H9 (cell line): ENCODE measurements around the gene LRRC26. TPM values are rescaled to one million over a fixed set of nuclear protein-coding genes. Genes with fewer than 3 reads are reported as not detected.

Source experiments
- DNase-seq: peaks from one replicate; pipeline ENCODE4 v3.0.0-alpha.2; 2017
- H2AFZ ChIP-seq: one replicate; pipeline ENCODE4 v1.6.1; 2013; ENCODE audit warnings: mild to moderate bottlenecking, low read length, control low read depth, moderate library complexity
- H2AK5ac ChIP-seq: 2 replicates; pipeline ENCODE4 v1.6.1; 2013; ENCODE audit warnings: low read length, control low read depth, mixed read lengths; ENCODE audit not compliant: insufficient read length
- H2BK120ac ChIP-seq: one replicate; pipeline ENCODE4 v1.6.1; 2013; ENCODE audit warnings: low read depth, mild to moderate bottlenecking, low read length, control low read depth, inconsistent platforms; ENCODE audit not compliant: poor library complexity, severe bottlenecking
- H2BK12ac ChIP-seq: 2 replicates; pipeline ENCODE4 v1.6.1; 2013; ENCODE audit warnings: low read length, control low read depth, mixed read lengths, low read depth; ENCODE audit not compliant: insufficient read length
- H2BK15ac ChIP-seq: 2 replicates; pipeline ENCODE4 v1.6.1; 2013; ENCODE audit warnings: low read depth, low read length, control low read depth
- H2BK20ac ChIP-seq: one replicate; pipeline ENCODE4 v1.6.1; 2013; ENCODE audit warnings: low read depth, mild to moderate bottlenecking, low read length, control low read depth, inconsistent platforms; ENCODE audit not compliant: poor library complexity, severe bottlenecking
- H2BK5ac ChIP-seq: 2 replicates; pipeline ENCODE4 v1.6.1; 2013; ENCODE audit warnings: low read length, control low read depth, mixed read lengths; ENCODE audit not compliant: insufficient read length
- H3K14ac ChIP-seq: 2 replicates; pipeline ENCODE4 v1.6.1; 2013; ENCODE audit warnings: low read length, control low read depth; ENCODE audit not compliant: insufficient read depth
- H3K18ac ChIP-seq: 2 replicates; pipeline ENCODE4 v1.6.1; 2013; ENCODE audit warnings: low read depth, mild to moderate bottlenecking, mixed read lengths, low read length, control low read depth; ENCODE audit not compliant: insufficient read length
- H3K23ac ChIP-seq: 2 replicates; pipeline ENCODE4 v1.6.1; 2013; ENCODE audit warnings: low read length, control low read depth, mixed read lengths, low read depth; ENCODE audit not compliant: insufficient read length
- H3K23me2 ChIP-seq: 2 replicates; pipeline ENCODE4 v1.6.1; 2013; ENCODE audit warnings: low read depth, mild to moderate bottlenecking, mixed read lengths, low read length, control low read depth; ENCODE audit not compliant: insufficient read length, poor library complexity, severe bottlenecking
- H3K27ac ChIP-seq: 2 replicates; pipeline ENCODE4 v1.5.1; 2013; ENCODE audit warnings: low read length, control low read depth, mixed read lengths, low read depth; ENCODE audit not compliant: insufficient read length
- H3K27me3 ChIP-seq: 2 replicates; pipeline ENCODE4 v1.6.1; 2013; ENCODE audit warnings: low read length, control low read depth, inconsistent platforms; ENCODE audit not compliant: insufficient read depth
- H3K4ac ChIP-seq: 2 replicates; pipeline ENCODE4 v1.6.1; 2013; ENCODE audit warnings: low read depth, mild to moderate bottlenecking, control low read depth, inconsistent platforms, low read length, moderate library complexity
- H3K4me1 ChIP-seq: 2 replicates; pipeline ENCODE4 v1.6.1; 2013; ENCODE audit warnings: low read length, control low read depth, inconsistent platforms; ENCODE audit not compliant: insufficient read depth
- H3K4me2 ChIP-seq: 2 replicates; pipeline ENCODE4 v1.6.1; 2013; ENCODE audit warnings: low read length, control low read depth, mixed read lengths; ENCODE audit not compliant: insufficient read length, insufficient read depth
- H3K56ac ChIP-seq: 2 replicates; pipeline ENCODE4 v1.6.1; 2013; ENCODE audit warnings: low read depth, mild to moderate bottlenecking, mixed read lengths, low read length, control low read depth; ENCODE audit not compliant: insufficient read length
- H3K79me1 ChIP-seq: 2 replicates; pipeline ENCODE4 v1.6.1; 2013; ENCODE audit warnings: low read depth, mild to moderate bottlenecking, moderate library complexity, low read length, control low read depth, inconsistent platforms; ENCODE audit not compliant: insufficient read depth, poor library complexity, severe bottlenecking
- H3K79me2 ChIP-seq: 2 replicates; pipeline ENCODE4 v1.6.1; 2013; ENCODE audit warnings: low read length, control low read depth, inconsistent platforms; ENCODE audit not compliant: insufficient read depth
- H3K9ac ChIP-seq: 2 replicates; pipeline ENCODE4 v1.6.1; 2013; ENCODE audit warnings: low read length, control low read depth, mixed read lengths; ENCODE audit not compliant: insufficient read length; ENCODE audit errors: extremely low read depth
- H3K9me3 ChIP-seq: one replicate; pipeline ENCODE4 v1.6.1; 2013; ENCODE audit warnings: low read depth, low read length, inconsistent platforms; ENCODE audit not compliant: control insufficient read depth
- H3T11ph ChIP-seq: one replicate; pipeline ENCODE4 v1.6.1; 2013; ENCODE audit warnings: mild to moderate bottlenecking, low read length, control low read depth, inconsistent platforms
- H4K20me1 ChIP-seq: one replicate; pipeline ENCODE4 v1.6.1; 2013; ENCODE audit not compliant: control insufficient read depth, insufficient read length, insufficient read depth
- H4K5ac ChIP-seq: 2 replicates; pipeline ENCODE4 v1.6.1; 2013; ENCODE audit warnings: low read depth, mild to moderate bottlenecking, mixed read lengths, low read length, control low read depth; ENCODE audit not compliant: insufficient read length
- H4K8ac ChIP-seq: replicated peaks from 2 replicates; pipeline ENCODE4 v1.6.1; 2013; ENCODE audit warnings: low read length, control low read depth, mixed read lengths, low read depth; ENCODE audit not compliant: insufficient read length
- H4K91ac ChIP-seq: 2 replicates; pipeline ENCODE4 v1.6.1; 2013; ENCODE audit warnings: low read depth, mild to moderate bottlenecking, moderate library complexity, mixed read lengths, low read length, control low read depth; ENCODE audit not compliant: insufficient read length
- H3K27ac Mint-ChIP-seq, 3 experiments: 2 replicates in 2 of 3; 3 replicates in 1 of 3; pipeline ENCODE4 v1.8.0; 2020 to 2021; ENCODE audit warnings: mixed read lengths in 3 of 3, mild to moderate bottlenecking in 1 of 3, moderate library complexity in 1 of 3
- H3K27me3 Mint-ChIP-seq: 2 replicates; pipeline ENCODE4 v1.8.0; 2021; ENCODE audit warnings: low read depth, mild to moderate bottlenecking, moderate library complexity, mixed read lengths
- H3K36me3 Mint-ChIP-seq, 3 experiments: 2 replicates in 2 of 3; 3 replicates in 1 of 3; pipeline ENCODE4 v1.8.0; 2020 to 2021; ENCODE audit warnings: low read depth in 3 of 3, mixed read lengths in 3 of 3; ENCODE audit not compliant: insufficient read depth in 1 of 3
- H3K4me1 Mint-ChIP-seq, 2 experiments: 2 replicates each; pipeline ENCODE4 v1.8.0; 2020; ENCODE audit warnings: mixed read lengths in 2 of 2
- H3K4me3 Mint-ChIP-seq, 2 experiments: 2 replicates in 1 of 2; 3 replicates in 1 of 2; pipeline ENCODE4 v1.8.0; 2020 to 2021; ENCODE audit warnings: mild to moderate bottlenecking in 2 of 2, mixed read lengths in 2 of 2, moderate library complexity in 1 of 2
- H3K9me3 Mint-ChIP-seq, 2 experiments: 2 replicates in 1 of 2; 3 replicates in 1 of 2; pipeline ENCODE4 v1.8.0; 2020; ENCODE audit warnings: mild to moderate bottlenecking in 2 of 2, mixed read lengths in 2 of 2, moderate library complexity in 1 of 2
- CTCF ChIP-seq: fragments of 200-600 bp; sonication (generic); conservative IDR thresholded peaks from 3 replicates; pipeline ENCODE4 v1.8.0; 2021; ENCODE audit warnings: antibody characterized with exemption, mild to moderate bottlenecking
- WGBS: extraction: QIAGEN DNeasy Blood & Tissue Kit; methylation state at CpG from one replicate; pipeline ENCODE4 v1.1.7; 2013; ENCODE audit warnings: missing lambda C conversion rate, low lambda C conversion rate, mixed read lengths; ENCODE audit not compliant: insufficient read length; ENCODE audit errors: extremely low coverage; 5-methylcytosine and 5-hydroxymethylcytosine counted together
- total RNA-seq: library from RNA; stranded (reverse); gene quantifications from 2 replicates; pipeline ENCODE4 v1.2.1, GENCODE V29; 2021

Gene LRRC26
- total RNA-seq, 1 experiment from 2014 or later = 0.96 TPM

GRCh38 chr9:137217276-137218211 is 47.7 kb upstream of the LRRC26 start:
- no peak overlapping the region for H3K4me2 ChIP-seq
- no peak overlapping the region for H4K91ac ChIP-seq
- Mint-ChIP-seq H3K4me1 (peaks cover 4 to 5% of the 10 kb centered on the region in 2 experiments), H3K4me3 (peak overlapping the region in 1 of 2 experiments; percentile 55; a peak in 1 of 5 replicates), H3K36me3 (peaks cover 3 to 23% (median 10%) of the 10 kb centered on the region in 3 experiments; a peak in 5 of 7 replicates), H3K27me3 (no peaks in the 10 kb centered on the region), H3K27ac (no peak overlapping the region), H3K9me3 (no peaks in the 10 kb centered on the region)
- H3K27me3 ChIP-seq = no peaks in the 10 kb centered on the region
- H3K23me2 ChIP-seq = peaks cover 4% of the 10 kb centered on the region
- H3K27ac ChIP-seq = no peak overlapping the region
- no peaks in the 10 kb centered on the region for H3K79me2 ChIP-seq
- no peak overlapping the region for H3K23ac ChIP-seq
- no peaks in the 10 kb centered on the region for H3K79me1 ChIP-seq
- no peak overlapping the region for H4K5ac ChIP-seq
- H4K20me1 ChIP-seq = no peaks in the 10 kb centered on the region
- H3K4me1 ChIP-seq = no peaks in the 10 kb centered on the region; the same call in 1 of the 2 replicates
- H3K9me3 ChIP-seq = no peaks in the 10 kb centered on the region
- no peak overlapping the region for H2AFZ ChIP-seq
- no peak overlapping the region for H3K56ac ChIP-seq
- no peak overlapping the region for H2BK5ac ChIP-seq
- TF ChIP-seq CTCF = no peak; the same call in 2 of the 3 replicates
- no peak overlapping the region for H2BK12ac ChIP-seq
- H4K8ac ChIP-seq = no peak overlapping the region
- no peak overlapping the region for H2BK15ac ChIP-seq
- no peak overlapping the region for H3K14ac ChIP-seq
- H2BK20ac ChIP-seq = no peak overlapping the region
- H3K9ac ChIP-seq = no peak overlapping the region
- H2BK120ac ChIP-seq = no peak overlapping the region
- no peak overlapping the region for H3K4ac ChIP-seq
- no peak overlapping the region for H3T11ph ChIP-seq
- no peak overlapping the region for H2AK5ac ChIP-seq
- no CpG with 5 or more reads among the region's 36 CpGs for WGBS
- peak; percentile 89 for DNase-seq
- H3K18ac ChIP-seq = no peak overlapping the region
